Loucy (cell line): ENCODE results near the gene HECTD1.

Source experiments
- H2AFZ ChIP-seq: fragments of 200-600 bp; sonication (generic); 2 replicates; pipeline ENCODE4 v1.6.0; 2016; ENCODE audit warnings: antibody characterized with exemption, mild to moderate bottlenecking, low read length, moderate library complexity
- H3F3A ChIP-seq: fragments of 200-600 bp; 2 replicates; pipeline ENCODE4 v1.6.0; 2016; ENCODE audit warnings: antibody characterized with exemption, low read depth, mild to moderate bottlenecking
- H3K27me3 ChIP-seq: fragments of 200-600 bp; sonication (generic); 2 replicates; pipeline ENCODE4 v1.6.1; 2014; ENCODE audit warnings: low read length, mild to moderate bottlenecking; ENCODE audit not compliant: insufficient read depth, poor library complexity, severe bottlenecking
- H3K36me3 ChIP-seq: fragments of 200-600 bp; sonication (generic); 2 replicates; pipeline ENCODE4 v1.6.1; 2016; ENCODE audit warnings: low read length; ENCODE audit not compliant: insufficient read depth
- H3K4me1 ChIP-seq: fragments of 200-600 bp; sonication (generic); 2 replicates; pipeline ENCODE4 v1.5.1; 2014; ENCODE audit warnings: low read length, mild to moderate bottlenecking; ENCODE audit not compliant: insufficient read depth, poor library complexity, severe bottlenecking
- H3K4me2 ChIP-seq: fragments of 200-600 bp; sonication (generic); 2 replicates; pipeline ENCODE4 v1.6.0; 2014; ENCODE audit warnings: antibody characterized with exemption, low read length, low read depth, mild to moderate bottlenecking; ENCODE audit not compliant: poor library complexity, severe bottlenecking
- H3K4me3 ChIP-seq: fragments of 200-600 bp; sonication (generic); 2 replicates; pipeline ENCODE4 v1.5.1; 2014; ENCODE audit warnings: low read length, mild to moderate bottlenecking, mixed read lengths; ENCODE audit not compliant: poor library complexity, severe bottlenecking
- H3K79me2 ChIP-seq: fragments of 200-600 bp; sonication (generic); 2 replicates; pipeline ENCODE4 v1.6.1; 2014; ENCODE audit warnings: low read length; ENCODE audit not compliant: insufficient read depth
- H3K9ac ChIP-seq: fragments of 200-600 bp; sonication (generic); 2 replicates; pipeline ENCODE4 v1.6.0; 2014; ENCODE audit warnings: mild to moderate bottlenecking, low read depth, low read length, moderate library complexity; ENCODE audit not compliant: poor library complexity, severe bottlenecking
- H3K9me2 ChIP-seq: fragments of 200-600 bp; sonication (generic); replicated peaks from 2 replicates; pipeline ENCODE4 v1.6.1; 2016; ENCODE audit warnings: low read depth, low read length, mixed read lengths
- H3K9me3 ChIP-seq: fragments of 200-600 bp; sonication (generic); 2 replicates; pipeline ENCODE4 v1.6.1; 2014; ENCODE audit warnings: mild to moderate bottlenecking, antibody characterized with exemption, low read length, low read depth; ENCODE audit not compliant: insufficient read depth
- H4K20me1 ChIP-seq: fragments of 200-600 bp; sonication (generic); 2 replicates; pipeline ENCODE4 v1.6.0; 2014; ENCODE audit warnings: antibody characterized with exemption, low read length, mild to moderate bottlenecking; ENCODE audit not compliant: insufficient read depth, poor library complexity, severe bottlenecking
- CTCF ChIP-seq: fragments of 200-600 bp; sonication (generic); conservative IDR thresholded peaks from 2 replicates; pipeline ENCODE4 v1.5.1; 2014; ENCODE audit warnings: mild to moderate bottlenecking, antibody characterized with exemption, low read length
- EZH2phosphoT487 ChIP-seq: fragments of 200-600 bp; IDR thresholded peaks from 2 replicates; pipeline ENCODE4 v1.6.1; 2018; ENCODE audit warnings: antibody characterized with exemption, mild to moderate bottlenecking, moderate library complexity, borderline replicate concordance

Gene HECTD1

GRCh38 chr14:31075144-31075543, 132.4 kb downstream of the HECTD1 start:
- Histone ChIP-seq H3K27me3 (no peaks in the 10 kb centered on the region), H3K9me2 (no peaks in the 10 kb centered on the region), H3K9me3 (no peaks in the 10 kb centered on the region), H3K79me2 (no peaks in the 10 kb centered on the region), H3K4me1 (no peaks in the 10 kb centered on the region), H2AFZ (no peak overlapping the region), H3K4me2 (no peak overlapping the region), H3K9ac (no peak overlapping the region), H3K36me3 (no peaks in the 10 kb centered on the region; the same call in 1 of the 2 replicates), H4K20me1 (no peaks in the 10 kb centered on the region), H3K4me3 (no peak overlapping the region), H3F3A (no peaks in the 10 kb centered on the region)
- no peak for TF ChIP-seq EZH2phosphoT487
- TF ChIP-seq CTCF, result no peak

DNA sequence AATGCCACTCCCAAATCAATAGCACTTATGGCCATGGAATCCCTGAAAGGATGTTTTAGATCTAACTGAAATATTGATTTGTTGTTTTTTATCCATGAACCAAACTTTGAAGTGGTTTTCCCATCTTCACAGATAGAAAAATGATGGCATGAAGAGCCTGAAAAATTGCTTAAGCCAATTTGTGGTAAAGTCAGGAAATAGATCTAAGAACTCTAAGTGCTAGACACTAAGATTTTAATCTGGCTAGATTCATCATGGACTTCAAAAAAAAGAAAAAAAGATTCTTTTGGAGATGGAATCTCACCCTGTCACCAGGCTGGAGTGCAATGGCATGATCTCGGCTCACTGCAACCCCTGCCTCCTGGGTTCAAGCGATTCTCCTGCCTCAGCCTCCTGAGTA, 136.4 kb downstream of the HECTD1 start:
- H3K9ac ChIP-seq, result no peak overlapping the region
- no peaks in the 10 kb centered on the region for H4K20me1 ChIP-seq
- H3K36me3 ChIP-seq, result no peaks in the 10 kb centered on the region; the same call in 1 of the 2 replicates
- H3F3A ChIP-seq, result no peaks in the 10 kb centered on the region
- H3K9me2 ChIP-seq, result no peaks in the 10 kb centered on the region
- H3K27me3 ChIP-seq, result no peaks in the 10 kb centered on the region
- no peaks in the 10 kb centered on the region for H3K9me3 ChIP-seq
- no peak overlapping the region for H2AFZ ChIP-seq
- H3K4me1 ChIP-seq, result no peaks in the 10 kb centered on the region
- no peaks in the 10 kb centered on the region for H3K79me2 ChIP-seq
- no peak overlapping the region for H3K4me2 ChIP-seq
- no peak overlapping the region for H3K4me3 ChIP-seq
- TF ChIP-seq CTCF (no peak), EZH2phosphoT487 (no peak)

- no peaks in the 10 kb centered on the region for H4K20me1 ChIP-seq
- no peaks in the 10 kb centered on the region for H3K4me1 ChIP-seq
- H3K27me3 ChIP-seq, result no peaks in the 10 kb centered on the region
- no peak for TF ChIP-seq EZH2phosphoT487
- no peak for TF ChIP-seq CTCF
- H2AFZ ChIP-seq, result no peak overlapping the region
- H3K4me2 ChIP-seq, result no peak overlapping the region
- no peak overlapping the region for H3K4me3 ChIP-seq
- no peaks in the 10 kb centered on the region for H3F3A ChIP-seq
- no peaks in the 10 kb centered on the region for H3K9me3 ChIP-seq
- H3K79me2 ChIP-seq, result no peaks in the 10 kb centered on the region
- H3K9ac ChIP-seq, result no peak overlapping the region
- H3K36me3 ChIP-seq, result no peaks in the 10 kb centered on the region; the same call in 1 of the 2 replicates
- no peaks in the 10 kb centered on the region for H3K9me2 ChIP-seq
Measured at GRCh38 chr14:31070431-31070830, 137.2 kb downstream of the HECTD1 start.
